Measurements from ENCODE around the gene DOP1A.
"Not testable (repeated sequence)": the region's sequence is repeated elsewhere in the genome, so short reads cannot be mapped to it uniquely, and the experiment has no call there.

DOP1A gene

DNA sequence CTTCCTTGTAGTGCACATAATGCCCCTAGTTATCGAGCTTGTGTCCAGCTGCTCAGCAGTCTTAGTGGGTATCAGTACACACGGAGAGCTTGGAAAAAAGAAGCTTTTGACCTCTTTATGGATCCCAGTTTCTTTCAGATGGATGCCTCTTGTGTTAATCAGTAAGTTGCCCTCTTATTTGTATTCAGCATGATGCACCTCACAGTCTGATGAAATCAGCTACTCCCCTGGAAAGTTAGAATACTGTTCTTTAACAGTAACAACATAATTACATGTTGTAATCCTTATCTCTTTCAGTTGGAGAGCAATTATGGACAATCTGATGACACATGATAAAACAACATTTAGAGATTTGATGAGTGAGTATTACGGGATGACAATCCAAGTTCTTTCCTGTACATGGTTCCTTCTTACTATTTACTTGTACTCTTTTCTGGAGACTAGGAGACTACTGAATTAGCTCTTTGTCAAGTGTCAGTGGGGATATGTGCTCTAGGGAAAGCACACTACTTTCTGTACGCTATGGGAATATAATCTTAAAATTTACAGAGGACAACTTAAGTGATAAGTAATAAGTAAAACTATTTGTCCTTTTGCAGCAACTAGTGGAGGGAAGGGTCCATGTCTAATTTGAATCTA lies 86.5 kb downstream of the DOP1A start:
- DNase-seq: peak; percentile 2

DNA sequence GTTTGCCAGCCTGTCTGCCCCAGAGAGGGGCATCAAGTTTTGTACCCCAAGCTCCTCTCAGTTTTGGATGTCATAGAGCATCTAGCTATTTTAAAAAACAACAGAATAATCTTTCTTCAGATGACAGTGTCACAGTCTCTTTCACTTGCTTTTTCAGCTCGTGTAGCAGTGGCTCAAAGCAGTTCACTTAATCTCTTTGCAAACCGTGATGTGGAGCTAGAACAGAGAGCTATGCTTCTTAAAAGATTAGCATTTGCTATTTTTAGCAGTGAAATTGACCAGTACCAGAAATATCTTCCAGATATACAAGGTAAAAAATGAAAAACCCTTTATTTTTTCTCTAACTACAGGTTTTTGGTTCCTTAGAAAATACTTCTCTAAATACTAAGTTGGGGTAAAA lies 88.3 kb downstream of the DOP1A start:
- DNase-seq: no peak

DNA sequence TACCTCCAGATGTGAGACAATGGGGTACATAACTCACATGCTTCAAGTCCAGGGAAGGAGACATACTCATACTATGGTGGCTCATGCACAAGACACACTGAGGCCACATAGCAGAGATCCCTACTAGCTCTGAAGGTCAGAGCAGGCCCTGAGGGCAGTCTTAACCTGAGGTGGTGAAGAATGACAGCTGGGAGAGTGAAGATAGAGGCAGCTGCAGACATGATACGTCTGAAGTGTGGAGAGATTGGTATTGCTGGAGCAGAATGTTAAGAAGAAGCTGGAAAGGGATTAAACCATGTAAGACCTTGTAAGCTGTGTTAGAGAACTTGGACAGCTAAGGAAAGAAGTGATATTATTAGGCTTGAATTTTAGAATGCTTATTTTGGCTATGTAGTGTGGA lies 92.7 kb downstream of the DOP1A start:
- DNase-seq: no peak

- no peak for DNase-seq
Measured at GRCh38 chr6:83167726-83168278, 100.3 kb downstream of the DOP1A start.

GRCh38 chr6:83168556-83168955 lies 101.1 kb downstream of the DOP1A start:
- no peak for DNase-seq

GRCh38 chr6:83169106-83169505 lies 101.6 kb downstream of the DOP1A start:
- no peak for DNase-seq

GRCh38 chr6:83169511-83169910 lies 102.0 kb downstream of the DOP1A start:
- no peak for DNase-seq

DNA sequence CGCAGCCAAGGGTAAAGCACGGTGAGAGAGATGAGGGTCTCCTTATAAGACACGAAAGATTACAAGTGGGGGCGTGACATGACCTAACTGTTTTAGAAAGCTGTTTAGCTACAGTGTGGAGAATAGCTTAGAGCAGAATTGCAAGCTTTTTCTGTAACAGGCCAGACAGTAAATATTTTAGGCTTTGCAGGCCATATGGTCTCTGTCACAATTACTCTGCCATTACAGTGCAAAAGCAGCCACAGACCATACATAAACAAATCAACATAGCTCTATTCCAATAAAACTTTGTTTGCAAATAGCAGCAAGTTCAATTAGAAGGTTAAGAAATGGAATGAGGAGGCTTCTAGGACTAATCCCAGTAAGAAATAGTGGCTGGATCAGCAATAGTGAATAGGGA lies 108.8 kb downstream of the DOP1A start:
- DNase-seq: no peak

DNA sequence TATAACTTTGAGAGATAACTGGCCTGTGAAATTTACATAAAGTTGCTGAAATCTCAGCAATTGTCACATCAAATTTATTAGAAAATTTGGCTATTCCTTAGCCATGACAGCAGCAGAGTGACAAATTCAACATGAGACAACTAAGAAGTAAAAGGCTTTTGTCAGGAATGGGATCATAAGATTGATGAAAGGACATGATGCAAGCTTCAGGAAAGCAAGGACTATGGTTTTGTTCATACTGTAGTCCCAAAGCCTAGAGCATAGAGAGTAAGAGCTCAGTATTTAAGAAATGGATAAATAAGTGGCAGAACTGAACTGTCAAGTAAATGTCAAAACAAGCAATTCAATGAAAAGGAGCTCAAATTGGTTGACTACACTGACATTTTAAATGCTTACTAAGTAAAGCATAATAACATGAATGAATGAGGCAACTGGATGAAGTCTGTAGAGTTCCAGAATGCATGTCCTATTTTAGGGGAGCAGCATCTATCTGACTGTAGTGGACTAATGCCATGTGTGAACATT lies 113.0 kb downstream of the DOP1A start:
- no peak for DNase-seq

DNA sequence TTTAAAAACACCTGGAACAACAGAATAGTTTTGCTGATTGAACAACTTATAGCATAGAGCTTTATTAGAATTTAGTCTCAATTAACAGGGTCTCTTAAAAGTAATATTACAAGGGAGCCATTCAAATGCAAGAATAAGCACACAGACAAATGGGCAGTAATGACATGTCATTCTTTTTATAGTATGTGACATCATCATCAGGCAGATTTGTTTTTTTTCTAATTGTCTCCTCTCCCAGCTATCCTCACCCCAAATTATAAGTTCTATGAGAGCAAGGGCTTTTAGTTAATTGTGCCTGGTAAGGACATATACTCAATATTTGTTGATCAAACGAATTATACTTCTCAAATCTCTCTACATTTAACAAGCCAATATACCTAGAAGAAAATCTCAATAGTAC lies 114.6 kb downstream of the DOP1A start:
- no peak for DNase-seq

GRCh38 chr6:83183082-83183828 lies 115.8 kb downstream of the DOP1A start:
- no peak for DNase-seq

GRCh38 chr6:83185096-83185495 lies 117.6 kb downstream of the DOP1A start:
- no peak for DNase-seq

GRCh38 chr6:83188501-83188900 lies 121.0 kb downstream of the DOP1A start:
- no peak for DNase-seq

- no peak for DNase-seq
Measured at GRCh38 chr6:83190626-83191025, 123.2 kb downstream of the DOP1A start.

DNA sequence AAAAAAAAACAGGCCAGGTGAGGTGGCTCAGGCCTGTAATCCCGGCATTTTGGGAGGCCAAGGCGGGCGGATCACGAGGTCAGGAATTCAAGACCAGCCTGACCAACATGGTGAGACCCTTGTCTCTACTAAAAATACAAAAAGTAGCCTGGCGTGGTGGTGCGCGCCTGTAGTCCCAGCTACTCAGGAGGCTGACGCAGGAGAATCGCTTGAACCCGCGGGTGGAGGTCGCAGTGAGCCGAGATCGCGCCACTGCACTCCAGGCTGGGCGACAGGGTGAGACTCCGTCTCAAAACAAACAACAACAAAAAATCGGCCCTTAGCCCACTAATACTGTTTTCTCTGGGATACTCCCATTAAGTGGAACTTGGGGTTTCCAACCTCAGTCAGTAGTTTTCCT lies 124.5 kb downstream of the DOP1A start:
- not testable (repeated sequence) for DNase-seq

- no peak for DNase-seq
Measured at GRCh38 chr6:83192456-83192855, 125.0 kb downstream of the DOP1A start.

DNA sequence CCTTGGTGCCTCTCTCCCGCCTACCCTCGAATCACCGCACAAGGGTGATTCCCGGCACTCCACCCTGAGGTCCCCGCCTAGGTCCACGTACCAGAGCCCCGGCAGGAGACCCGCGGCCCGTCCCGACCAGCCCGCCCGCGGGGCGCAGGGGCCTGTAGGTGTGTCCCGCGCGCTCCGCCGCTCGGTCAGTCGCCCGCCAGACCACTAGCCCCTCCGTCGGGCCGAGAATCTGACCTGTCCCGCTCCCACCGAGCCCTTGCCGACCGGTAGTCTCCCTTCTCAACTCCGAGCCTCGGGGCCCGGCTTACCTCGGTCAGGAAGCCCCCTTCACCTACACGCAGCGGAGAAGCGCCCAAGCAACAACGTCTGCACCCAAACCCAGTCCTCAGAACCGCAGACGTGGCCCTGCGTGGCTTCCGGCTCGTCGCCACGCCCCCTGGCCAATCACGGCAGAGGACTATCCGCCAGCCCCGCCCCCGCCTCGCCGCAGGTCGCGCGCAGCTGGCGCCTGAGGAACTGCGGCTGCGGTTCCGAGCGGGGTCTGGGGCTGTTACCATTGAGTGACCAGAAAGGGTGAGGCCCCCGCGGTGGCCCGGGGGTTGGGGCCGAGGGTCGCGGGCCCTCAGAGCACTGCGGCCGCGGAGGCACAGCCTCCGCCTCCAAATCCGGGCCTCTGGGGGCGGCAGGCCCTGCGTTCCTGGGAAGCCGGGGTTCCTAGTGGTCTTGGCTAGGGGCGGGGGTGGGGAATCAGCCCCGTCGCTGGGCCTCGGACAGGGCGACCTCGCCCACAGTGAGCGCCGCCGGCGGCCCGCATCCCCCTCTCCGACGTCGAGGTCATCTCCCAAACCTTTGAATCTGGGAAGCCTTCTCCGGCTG lies 125.6 kb downstream of the DOP1A start, which contains the start of the genes PGM3 and RWDD2A:
Gene PGM3 (minus strand): TSS at position 395 of the 876 bp plus-strand sequence. CDS start 2,253 bp downstream, outside the sequence.
Gene RWDD2A (plus strand): TSS at position 487 of the 876 bp plus-strand sequence. CDS start 1,095 bp downstream, outside the sequence.
- peak; percentile 61 for DNase-seq

DNA sequence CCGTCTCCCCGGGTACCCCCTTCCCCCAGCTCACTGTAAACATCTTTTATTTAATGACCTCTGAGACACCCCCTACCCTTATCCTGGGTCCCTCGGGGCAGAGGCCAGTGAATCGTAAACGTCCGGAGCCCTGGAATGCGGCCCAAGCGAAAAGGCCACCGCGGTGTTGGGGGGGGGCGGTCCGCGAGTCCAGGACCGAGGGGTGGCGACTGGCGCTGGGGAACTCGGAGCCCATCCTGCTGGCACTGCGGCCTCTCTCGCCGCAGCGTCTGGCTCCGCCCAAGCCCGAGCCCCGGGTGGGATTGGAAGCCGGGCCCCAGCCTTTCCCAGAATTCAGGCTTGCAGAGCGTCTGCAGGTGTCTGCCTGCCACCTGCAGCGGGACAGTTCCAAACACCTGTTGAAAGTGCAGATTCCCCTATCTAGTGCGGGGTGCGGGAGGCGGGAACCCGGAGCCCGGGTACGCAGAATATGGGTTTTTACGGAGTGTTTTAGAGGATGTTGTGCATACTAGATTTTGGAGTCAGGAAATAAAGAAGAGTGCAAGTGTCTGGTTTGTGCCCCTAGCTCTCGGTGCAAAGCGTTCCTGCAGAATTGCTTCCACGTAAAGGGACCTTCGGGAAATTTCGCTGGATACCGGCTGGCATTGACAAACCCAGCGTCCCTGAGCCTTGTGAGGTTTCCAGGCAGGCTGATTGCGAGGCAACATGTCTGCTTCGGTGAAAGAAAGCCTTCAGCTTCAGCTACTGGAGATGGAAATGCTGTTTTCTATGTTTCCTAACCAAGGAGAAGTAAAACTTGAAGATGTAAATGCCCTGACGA lies 126.5 kb downstream of the DOP1A start:
- peak; percentile 40 for DNase-seq

DNA sequence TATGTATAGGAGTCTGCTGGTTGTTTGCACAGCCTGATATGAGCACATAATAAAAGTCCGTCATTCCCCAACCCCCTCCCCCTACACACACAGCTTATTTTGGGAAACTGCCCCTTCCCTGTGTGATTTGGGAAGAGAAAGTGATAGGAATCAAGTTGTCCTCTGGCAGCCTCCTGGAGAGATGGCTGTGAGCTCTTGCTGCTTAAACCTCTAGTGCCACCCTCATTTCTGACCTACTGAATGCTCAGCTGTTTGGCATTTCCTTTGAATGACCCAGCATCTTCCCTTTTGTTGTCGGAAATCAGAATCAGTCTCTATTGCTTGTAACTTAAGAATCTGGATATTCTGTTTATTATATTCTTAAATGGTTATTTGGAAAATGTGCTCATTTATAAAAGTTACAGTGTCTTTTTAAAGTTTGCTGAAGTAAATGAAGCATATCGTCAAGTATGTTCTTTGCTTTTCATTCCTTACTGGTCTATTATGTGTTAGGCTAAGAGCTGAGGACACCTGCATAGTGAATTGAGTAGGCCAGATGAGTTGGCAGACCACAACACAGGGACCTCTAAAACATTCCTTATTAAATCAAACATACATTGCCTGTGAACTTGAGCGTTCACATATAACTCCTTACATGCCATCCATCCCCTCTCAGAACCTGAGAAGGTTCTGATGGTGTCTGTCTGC lies 131.2 kb downstream of the DOP1A start:
- no peak for DNase-seq

GRCh38 chr6:83199173-83199862 lies 131.8 kb downstream of the DOP1A start:
- no peak for DNase-seq

GRCh38 chr6:83199863-83200225 lies 132.4 kb downstream of the DOP1A start:
- no peak for DNase-seq

All from NCI-H748 treated with DMSO at 0.1 percent for 48 hours (cell line).